HEK293 (cell line): ENCODE measurements around the gene FAM229B.
"Not testable (repeated sequence)": the region's sequence is repeated elsewhere in the genome, so short reads cannot be mapped to it uniquely, and the experiment has no call there.

ENCODE experiments used
- CTCF ChIA-PET: fragments of 350-600 bp; formaldehyde crosslinking; extraction: SDS; loops from one replicate; lab custom pipeline; 2021; ENCODE audit warnings: antibody characterized with exemption; lab: Yijun Ruan, JAX
- POLR2A ChIA-PET: fragments of 300-600 bp; formaldehyde crosslinking; extraction: SDS; loops from one replicate; lab custom pipeline; 2020; ENCODE audit warnings: antibody characterized with exemption, inconsistent platforms; lab: Yijun Ruan, JAX
- H3K27ac ChIP-seq: fragments of 200-500 bp; sonication (Bioruptor generic); 2 replicates; pipeline ENCODE4 v1.5.1; 2014; ENCODE audit warnings: low read depth, low read length, control low read depth, inconsistent platforms; ENCODE audit errors: extremely low read depth
- H3K36me3 ChIP-seq, 2 experiments: fragments of 200-500 bp in 1 of 2; sonication (Bioruptor generic) in 1 of 2; 1 replicate in 1 of 2; 2 replicates in 1 of 2; pipeline ENCODE4 v1.5.1; 2014 to 2017; ENCODE audit warnings: inconsistent platforms in 2 of 2, low read length in 2 of 2; ENCODE audit not compliant: control insufficient read depth in 2 of 2, insufficient read depth in 1 of 2
- H3K4me1 ChIP-seq: fragments of 200-500 bp; sonication (Bioruptor generic); 2 replicates; pipeline ENCODE4 v1.5.1; 2014; ENCODE audit warnings: mild to moderate bottlenecking, low read length, inconsistent platforms; ENCODE audit not compliant: control insufficient read depth, insufficient read depth
- H3K4me3 ChIP-seq: 2 replicates; pipeline ENCODE4 v1.5.1; 2011; ENCODE audit warnings: low read depth, mild to moderate bottlenecking, control low read depth, low read length, moderate library complexity
- H3K9me3 ChIP-seq: fragments of 200-500 bp; sonication (Bioruptor generic); 2 replicates; pipeline ENCODE4 v1.5.1; 2014; ENCODE audit warnings: low read depth, low read length, inconsistent platforms; ENCODE audit not compliant: control insufficient read depth, insufficient read depth
- KLF1 ChIP-seq: fragments of 450-650 bp; formaldehyde crosslinking; IDR thresholded peaks from 2 replicates; pipeline ENCODE4 v1.5.1; 2016; ENCODE audit warnings: missing biosample characterization, missing genetic modification characterization
- KLF16 ChIP-seq: fragments of 450-650 bp; formaldehyde crosslinking; IDR thresholded peaks from 2 replicates; pipeline ENCODE4 v1.5.1; 2017; ENCODE audit warnings: missing biosample characterization, missing genetic modification characterization
- MZF1 ChIP-seq: fragments of 450-650 bp; formaldehyde crosslinking; IDR thresholded peaks from 2 replicates; pipeline ENCODE4 v1.5.1; 2017; ENCODE audit warnings: missing biosample characterization, missing genetic modification characterization, borderline replicate concordance
- RBAK ChIP-seq: fragments of 450-650 bp; formaldehyde crosslinking; IDR thresholded peaks from 2 replicates; pipeline ENCODE4 v1.5.1; 2016; ENCODE audit warnings: missing biosample characterization, missing genetic modification characterization
- TCF7L2 ChIP-seq: IDR thresholded peaks from 2 replicates; pipeline ENCODE4 v1.6.1; 2011; ENCODE audit warnings: low read depth, mild to moderate bottlenecking, inconsistent platforms, low read length, moderate library complexity, borderline replicate concordance
- YY2 ChIP-seq: fragments of 450-650 bp; formaldehyde crosslinking; IDR thresholded peaks from 2 replicates; pipeline ENCODE4 v1.5.1; 2016; ENCODE audit warnings: missing biosample characterization, missing genetic modification characterization
- ZFP37 ChIP-seq: fragments of 450-650 bp; formaldehyde crosslinking; IDR thresholded peaks from 2 replicates; pipeline ENCODE4 v1.5.1; 2016; ENCODE audit warnings: missing biosample characterization, missing genetic modification characterization
- ZNF138 ChIP-seq: fragments of 450-650 bp; formaldehyde crosslinking; IDR thresholded peaks from 2 replicates; pipeline ENCODE4 v1.5.1; 2016; ENCODE audit warnings: missing biosample characterization, missing genetic modification characterization, borderline replicate concordance
- ZNF146 ChIP-seq: fragments of 450-650 bp; formaldehyde crosslinking; IDR thresholded peaks from 2 replicates; pipeline ENCODE4 v1.5.1; 2016; ENCODE audit warnings: missing biosample characterization, missing genetic modification characterization
- ZNF23 ChIP-seq: fragments of 450-650 bp; formaldehyde crosslinking; IDR thresholded peaks from 2 replicates; pipeline ENCODE4 v1.5.1; 2016; ENCODE audit warnings: missing biosample characterization, missing genetic modification characterization, borderline replicate concordance
- ZNF391 ChIP-seq: fragments of 450-650 bp; formaldehyde crosslinking; IDR thresholded peaks from 2 replicates; pipeline ENCODE4 v1.5.1; 2016; ENCODE audit warnings: low read depth, missing biosample characterization, missing genetic modification characterization, borderline replicate concordance
- ZNF549 ChIP-seq: fragments of 450-650 bp; IDR thresholded peaks from 2 replicates; pipeline ENCODE4 v1.5.1; 2018; ENCODE audit warnings: missing biosample characterization, missing genetic modification characterization, mild to moderate bottlenecking, inconsistent platforms, moderate library complexity
- ZNF629 ChIP-seq: fragments of 450-650 bp; formaldehyde crosslinking; IDR thresholded peaks from 2 replicates; pipeline ENCODE4 v1.5.1; 2017; ENCODE audit warnings: missing biosample characterization, missing genetic modification characterization
- ZNF76 ChIP-seq: fragments of 450-650 bp; formaldehyde crosslinking; IDR thresholded peaks from 2 replicates; pipeline ENCODE4; 2016; ENCODE audit warnings: low read depth, missing biosample characterization, missing genetic modification characterization, borderline replicate concordance
- ZSCAN30 ChIP-seq: fragments of 450-650 bp; IDR thresholded peaks from 2 replicates; pipeline ENCODE4 v1.5.1; 2018; ENCODE audit warnings: missing biosample characterization, mild to moderate bottlenecking, missing genetic modification characterization, moderate library complexity
- TF ChIP-seq, protein P1 (sequence below): fragments of 450-650 bp; formaldehyde crosslinking; IDR thresholded peaks from 2 replicates; pipeline ENCODE4 v1.5.1; 2016; ENCODE audit warnings: missing biosample characterization, missing genetic modification characterization
- TF ChIP-seq, protein P2 (sequence below): fragments of 450-650 bp; formaldehyde crosslinking; IDR thresholded peaks from 2 replicates; pipeline ENCODE4 v1.5.1; 2016; ENCODE audit warnings: missing biosample characterization, missing genetic modification characterization
- TF ChIP-seq, protein P3 (sequence below): fragments of 450-650 bp; formaldehyde crosslinking; IDR thresholded peaks from 2 replicates; pipeline ENCODE4 v1.5.1; 2017; ENCODE audit warnings: missing biosample characterization, missing genetic modification characterization

The FAM229B gene

DNA sequence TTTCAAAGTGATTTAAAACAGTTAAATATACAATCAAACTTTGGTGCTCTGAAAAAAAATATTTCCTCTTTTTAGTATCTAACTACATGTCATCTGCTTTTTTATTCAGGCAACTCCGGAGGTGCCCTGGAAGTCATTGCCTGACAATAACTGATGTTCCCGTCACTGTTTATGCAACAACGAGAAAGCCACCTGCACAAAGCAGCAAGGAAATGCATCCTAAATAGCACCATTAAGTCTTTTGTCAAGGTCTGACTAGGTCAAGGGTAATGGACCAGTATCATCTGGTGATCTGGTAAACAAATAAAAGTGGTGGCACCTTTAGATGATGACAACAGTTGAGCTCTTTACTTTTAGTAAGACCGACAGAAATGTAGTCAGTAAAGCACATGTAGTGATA lies 13.2 kb downstream of the FAM229B start:
- CTCF ChIA-PET = interaction anchor here (0.8 to 1.5 kb wide), 3 partner anchors 8 to 13 kb away, joined by 3 to 10 read pairs (median 5); partner anchors contain the start of genes FAM229B and TUBE1

DNA sequence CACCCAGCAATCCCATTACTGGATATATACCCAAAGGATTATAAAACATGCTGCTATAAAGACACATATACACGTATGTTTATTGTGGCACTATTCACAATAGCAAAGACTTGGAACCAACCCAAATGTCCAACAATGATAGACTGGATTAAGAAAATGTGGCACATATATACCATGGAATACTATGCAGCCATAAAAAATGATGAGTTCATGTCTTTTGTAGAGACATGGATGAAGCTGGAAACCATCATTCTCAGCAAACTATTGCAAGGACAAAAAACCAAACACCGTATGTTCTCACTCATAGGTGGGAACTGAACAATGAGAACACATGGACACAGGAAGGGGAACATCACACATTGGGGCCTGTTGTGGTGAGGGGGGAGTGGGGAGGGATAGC lies 18.6 kb downstream of the FAM229B start:
- POLR2A ChIA-PET, CTCF ChIA-PET, H3K9me3 ChIP-seq, H3K27ac ChIP-seq, H3K4me1 ChIP-seq, H3K36me3 ChIP-seq, H3K4me3 ChIP-seq: not testable (repeated sequence)
- TF ChIP-seq, protein P1, sequence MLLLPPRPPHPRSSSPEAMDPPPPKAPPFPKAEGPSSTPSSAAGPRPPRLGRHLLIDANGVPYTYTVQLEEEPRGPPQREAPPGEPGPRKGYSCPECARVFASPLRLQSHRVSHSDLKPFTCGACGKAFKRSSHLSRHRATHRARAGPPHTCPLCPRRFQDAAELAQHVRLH (tag by site-specific recombination) = peak; percentile 69; the same call in 1 of the 2 replicates
- TF ChIP-seq, protein P2, sequence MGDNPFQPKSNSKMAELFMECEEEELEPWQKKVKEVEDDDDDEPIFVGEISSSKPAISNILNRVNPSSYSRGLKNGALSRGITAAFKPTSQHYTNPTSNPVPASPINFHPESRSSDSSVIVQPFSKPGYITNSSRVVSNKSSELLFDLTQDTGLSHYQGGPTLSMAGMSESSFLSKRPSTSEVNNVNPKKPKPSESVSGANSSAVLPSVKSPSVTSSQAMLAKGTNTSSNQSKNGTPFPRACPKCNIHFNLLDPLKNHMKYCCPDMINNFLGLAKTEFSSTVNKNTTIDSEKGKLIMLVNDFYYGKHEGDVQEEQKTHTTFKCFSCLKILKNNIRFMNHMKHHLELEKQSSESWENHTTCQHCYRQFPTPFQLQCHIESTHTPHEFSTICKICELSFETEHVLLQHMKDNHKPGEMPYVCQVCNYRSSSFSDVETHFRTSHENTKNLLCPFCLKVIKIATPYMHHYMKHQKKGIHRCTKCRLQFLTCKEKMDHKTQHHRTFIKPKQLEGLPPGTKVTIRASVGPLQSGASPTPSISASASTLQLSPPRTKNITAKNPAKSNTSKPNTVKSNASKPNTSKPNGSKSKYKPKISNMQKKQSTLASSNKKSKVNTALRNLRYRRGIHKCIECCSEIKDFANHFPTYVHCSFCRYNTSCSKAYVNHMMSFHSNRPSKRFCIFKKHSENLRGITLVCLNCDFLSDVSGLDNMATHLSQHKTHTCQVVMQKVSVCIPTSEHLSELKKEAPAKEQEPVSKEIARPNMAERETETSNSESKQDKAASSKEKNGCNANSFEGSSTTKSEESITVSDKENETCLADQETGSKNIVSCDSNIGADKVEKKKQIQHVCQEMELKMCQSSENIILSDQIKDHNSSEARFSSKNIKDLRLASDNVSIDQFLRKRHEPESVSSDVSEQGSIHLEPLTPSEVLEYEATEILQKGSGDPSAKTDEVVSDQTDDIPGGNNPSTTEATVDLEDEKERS (tag by site-specific recombination) = peak; percentile 38; the same call in 1 of the 2 replicates
- peak; percentile 96 for TF ChIP-seq ZNF146 (tag by site-specific recombination)

More for the DNA sequence above, 13.2 kb downstream of the FAM229B start:
- Histone ChIP-seq H3K36me3 (peaks cover 0 to 25% of the 10 kb centered on the region in 2 experiments; a peak in 1 of 3 replicates), H3K4me1 (no peaks in the 10 kb centered on the region), H3K4me3 (no peak overlapping the region), H3K27ac (no peak overlapping the region), H3K9me3 (no peaks in the 10 kb centered on the region)
- TF ChIP-seq ZNF138 (tag by site-specific recombination) (no peak), ZSCAN30 (tag by site-specific recombination) (no peak), ZNF549 (tag by site-specific recombination) (no peak), ZNF23 (tag by site-specific recombination) (no peak), TCF7L2 (no peak), ZNF391 (tag by site-specific recombination) (no peak), ZNF629 (no peak), YY2 (tag by site-specific recombination) (no peak)
- POLR2A ChIA-PET = interaction anchor here (1.1 kb wide), 1 partner anchor 13 kb away, joined by 3 read pairs; the partner anchor contains the start of genes FAM229B and TUBE1

DNA sequence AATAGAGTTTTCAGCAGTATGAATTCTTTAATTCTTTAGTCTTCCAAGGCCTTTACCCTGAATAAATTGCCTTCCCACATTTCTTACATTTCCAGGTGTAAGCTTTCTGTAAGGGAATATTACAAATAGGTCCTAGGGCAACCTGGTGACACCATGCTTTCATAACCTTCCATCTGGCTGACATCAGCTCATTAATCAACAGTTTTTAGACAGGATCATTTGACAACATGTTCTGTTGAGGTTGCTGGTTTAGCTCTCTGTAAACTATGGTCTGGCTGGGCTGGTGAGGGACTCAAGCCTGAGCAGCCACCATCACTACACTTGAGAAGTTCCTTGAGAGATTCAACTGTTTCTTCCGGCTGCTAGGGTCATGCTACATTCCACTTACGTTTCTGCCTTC lies 19.2 kb downstream of the FAM229B start:
- CTCF ChIA-PET = interaction anchor here (0.5 to 1.1 kb wide), 2 partner anchors 162 to 204 kb away, joined by 3 to 4 read pairs; no protein-coding TSS in a partner anchor
- no peak overlapping the region for H3K4me3 ChIP-seq
- H3K4me1 ChIP-seq = no peaks in the 10 kb centered on the region
- POLR2A ChIA-PET = no interaction called here
- TF ChIP-seq ZFP37 (tag by site-specific recombination) (no peak), RBAK (tag by site-specific recombination) (no peak), KLF1 (no peak), KLF16 (tag by site-specific recombination) (no peak), ZNF76 (tag by site-specific recombination) (no peak), MZF1 (no peak)
- TF ChIP-seq, protein P3, sequence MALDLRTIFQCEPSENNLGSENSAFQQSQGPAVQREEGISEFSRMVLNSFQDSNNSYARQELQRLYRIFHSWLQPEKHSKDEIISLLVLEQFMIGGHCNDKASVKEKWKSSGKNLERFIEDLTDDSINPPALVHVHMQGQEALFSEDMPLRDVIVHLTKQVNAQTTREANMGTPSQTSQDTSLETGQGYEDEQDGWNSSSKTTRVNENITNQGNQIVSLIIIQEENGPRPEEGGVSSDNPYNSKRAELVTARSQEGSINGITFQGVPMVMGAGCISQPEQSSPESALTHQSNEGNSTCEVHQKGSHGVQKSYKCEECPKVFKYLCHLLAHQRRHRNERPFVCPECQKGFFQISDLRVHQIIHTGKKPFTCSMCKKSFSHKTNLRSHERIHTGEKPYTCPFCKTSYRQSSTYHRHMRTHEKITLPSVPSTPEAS (tag by site-specific recombination) = no peak
- no peaks in the 10 kb centered on the region for H3K9me3 ChIP-seq
- H3K36me3 ChIP-seq = peaks cover 0 to 3% of the 10 kb centered on the region in 2 experiments; a peak in 2 of 3 replicates
- no peak overlapping the region for H3K27ac ChIP-seq
